PC-3 (cell line): ENCODE results near the gene INAVA.

Source experiments
- CTCF ChIP-seq: fragments of 300-600 bp; sonication (generic); conservative IDR thresholded peaks from 2 replicates; pipeline ENCODE4 v1.5.1; 2017; ENCODE audit warnings: antibody characterized with exemption, low read depth, mild to moderate bottlenecking, low read length
- EZH2 ChIP-seq: fragments of 300-600 bp; sonication (generic); IDR thresholded peaks from one replicate; pipeline ENCODE4 v1.6.1; 2017; ENCODE audit warnings: antibody characterized with exemption, mild to moderate bottlenecking, low read length; ENCODE audit not compliant: unreplicated experiment
- EZH2phosphoT487 ChIP-seq: fragments of 300-600 bp; sonication (generic); IDR thresholded peaks from 2 replicates; pipeline ENCODE4 v1.6.1; 2018; ENCODE audit warnings: mild to moderate bottlenecking, antibody characterized with exemption, low read length, borderline replicate concordance

- TF ChIP-seq CTCF (no peak), EZH2phosphoT487 (no peak), EZH2 (no peak)
Measured at GRCh38 chr1:200899954-200900867, 5.5 kb downstream of the INAVA start.
